RWPE2 (cell line): Measurements from ENCODE around the gene MS4A4E.
"Not testable (repeated sequence)": the region's sequence is repeated elsewhere in the genome, so short reads cannot be mapped to it uniquely, and the experiment has no call there.

ENCODE experiments used
- ATAC-seq: fragments of 200-7000 bp; cut with Tn5 transposase; 3 replicates; pipeline ENCODE4 v1.9.1; 2021; ENCODE audit warnings: low read depth
- DNase-seq: peaks from one replicate; pipeline ENCODE4 v3.0.0-alpha.2; 2020; ENCODE audit warnings: low spot score
- H3K27ac ChIP-seq: fragments of 450-650 bp; 2 replicates; pipeline ENCODE4 v1.5.1; 2017; ENCODE audit warnings: mild to moderate bottlenecking; ENCODE audit not compliant: poor library complexity, severe bottlenecking
- H3K27me3 ChIP-seq: fragments of 250-450 bp; sonication (Bioruptor Pico); 2 replicates; pipeline ENCODE4 v1.5.1; 2021; ENCODE audit warnings: mild to moderate bottlenecking, moderate library complexity; ENCODE audit not compliant: insufficient read depth, poor library complexity, severe bottlenecking
- H3K36me3 ChIP-seq: fragments of 250-450 bp; sonication (Bioruptor Pico); 2 replicates; pipeline ENCODE4 v1.5.1; 2020; ENCODE audit warnings: low read depth, mild to moderate bottlenecking, moderate library complexity
- H3K4me1 ChIP-seq: fragments of 250-450 bp; sonication (Bioruptor Pico); 2 replicates; pipeline ENCODE4 v1.5.1; 2021; ENCODE audit warnings: mild to moderate bottlenecking, moderate library complexity; ENCODE audit not compliant: insufficient read depth, poor library complexity, severe bottlenecking
- H3K4me3 ChIP-seq: fragments of 250-450 bp; sonication (Bioruptor Pico); 2 replicates; pipeline ENCODE4 v1.5.1; 2021; ENCODE audit warnings: mild to moderate bottlenecking, moderate library complexity; ENCODE audit not compliant: severe bottlenecking
- H3K9me3 ChIP-seq: fragments of 250-450 bp; sonication (Bioruptor Pico); 2 replicates; pipeline ENCODE4 v1.5.1; 2021; ENCODE audit warnings: mild to moderate bottlenecking, moderate library complexity; ENCODE audit not compliant: severe bottlenecking
- CTCF ChIP-seq: fragments of 450-650 bp; IDR thresholded peaks from one replicate; pipeline ENCODE4 v1.5.1; 2017; ENCODE audit warnings: mild to moderate bottlenecking, moderate library complexity; ENCODE audit not compliant: poor library complexity, severe bottlenecking

Gene MS4A4E

DNA sequence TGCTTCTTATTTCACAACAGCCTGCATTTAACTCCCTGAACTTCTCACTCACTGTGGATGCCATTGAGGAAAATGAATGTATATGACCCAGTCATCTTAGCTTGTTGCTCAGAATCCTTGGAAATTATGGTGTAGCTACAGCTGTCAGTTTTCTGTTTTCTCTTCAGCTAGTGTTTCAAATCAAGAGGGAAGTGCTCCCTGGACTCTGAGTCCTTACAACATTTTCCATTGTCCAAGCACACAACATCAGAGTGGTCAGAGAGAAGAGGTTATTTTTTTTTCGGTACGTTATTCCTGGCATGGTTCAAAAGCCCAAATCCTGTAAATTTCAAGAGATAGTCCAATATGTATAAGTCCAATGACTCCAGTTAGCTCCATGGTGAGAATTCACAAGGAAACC, 83.7 kb downstream of the MS4A4E start:
- ATAC-seq (no peak), DNase-seq (no peak)
- TF ChIP-seq CTCF, result no peak
- Histone ChIP-seq H3K27ac (no peak overlapping the region), H3K9me3 (no peaks in the 10 kb centered on the region), H3K27me3 (no peaks in the 10 kb centered on the region), H3K36me3 (no peaks in the 10 kb centered on the region), H3K4me3 (no peak overlapping the region), H3K4me1 (no peaks in the 10 kb centered on the region)

DNA sequence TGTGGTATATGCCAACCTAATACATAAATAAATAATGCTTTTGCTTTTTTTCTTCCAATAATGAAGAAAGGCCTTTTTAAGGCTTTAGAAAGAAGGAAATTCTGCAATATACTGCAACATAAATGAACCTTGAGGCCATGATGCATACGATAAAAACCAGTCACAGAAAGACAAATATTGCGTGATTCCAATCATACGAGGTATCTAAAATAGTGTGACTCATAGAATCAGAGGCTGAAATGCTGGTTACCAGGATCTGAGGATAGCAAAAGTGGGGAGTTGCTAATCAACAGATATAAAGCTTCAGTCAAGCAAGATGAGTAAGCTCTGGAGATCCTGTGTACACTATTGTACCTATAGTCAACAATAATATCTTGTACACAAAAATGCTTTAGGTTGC, 84.3 kb downstream of the MS4A4E start:
- DNase-seq, result no peak
- TF ChIP-seq CTCF, result no peak
- Histone ChIP-seq H3K36me3 (no peaks in the 10 kb centered on the region), H3K27ac (no peak overlapping the region), H3K4me1 (no peaks in the 10 kb centered on the region), H3K9me3 (no peaks in the 10 kb centered on the region), H3K4me3 (no peak overlapping the region), H3K27me3 (no peaks in the 10 kb centered on the region)
- ATAC-seq, result no peak

GRCh38 chr11:60155931-60156330, 87.0 kb downstream of the MS4A4E start:
- no peak overlapping the region for H3K27ac ChIP-seq
- H3K27me3 ChIP-seq, result no peaks in the 10 kb centered on the region
- no peak overlapping the region for H3K4me3 ChIP-seq
- H3K9me3 ChIP-seq, result no peaks in the 10 kb centered on the region
- no peaks in the 10 kb centered on the region for H3K4me1 ChIP-seq
- ATAC-seq (no peak), DNase-seq (no peak)
- no peaks in the 10 kb centered on the region for H3K36me3 ChIP-seq
- no peak for TF ChIP-seq CTCF

DNA sequence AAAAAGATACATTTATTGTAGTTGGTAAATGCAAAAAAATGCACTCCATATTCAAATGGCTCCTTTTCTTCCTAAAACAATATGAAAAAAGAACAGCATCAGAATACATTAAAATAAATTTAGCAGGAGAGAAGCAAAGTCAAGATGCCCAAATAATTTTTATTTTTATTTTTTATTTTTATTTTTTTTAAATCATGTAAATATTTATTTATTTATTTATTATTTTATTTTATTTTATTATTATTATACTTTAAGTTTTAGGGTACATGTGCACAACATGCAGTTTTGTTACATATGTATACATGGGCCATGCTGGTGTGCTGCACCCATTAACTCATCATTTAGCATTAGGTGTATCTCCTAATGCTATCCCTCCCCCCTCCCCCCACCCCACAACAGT, 90.2 kb downstream of the MS4A4E start:
- not testable (repeated sequence) for H3K9me3 ChIP-seq, H3K36me3 ChIP-seq, H3K4me3 ChIP-seq, ATAC-seq, H3K4me1 ChIP-seq, DNase-seq, H3K27me3 ChIP-seq, H3K27ac ChIP-seq

DNA sequence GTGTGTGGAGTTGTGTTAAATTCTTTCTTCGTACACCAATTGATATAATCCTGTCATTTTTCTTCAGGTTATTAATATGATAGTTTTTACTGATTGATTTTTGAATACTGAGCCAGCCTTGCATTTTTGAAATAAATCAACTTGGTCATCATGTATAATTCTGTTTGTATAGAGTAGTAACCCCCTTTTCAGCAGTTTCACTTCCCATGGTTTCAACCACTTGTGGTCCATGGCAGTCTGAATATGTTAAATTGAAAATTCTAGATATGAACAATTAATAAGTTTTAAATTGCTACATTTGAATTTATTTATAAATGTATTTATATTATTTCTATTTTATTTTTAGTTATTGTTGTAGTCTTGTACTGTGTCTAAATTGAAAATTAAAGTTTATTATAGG, 92.7 kb downstream of the MS4A4E start:
- ATAC-seq, result no peak
- Histone ChIP-seq H3K27ac (no peak overlapping the region), H3K4me3 (no peak overlapping the region), H3K9me3 (no peaks in the 10 kb centered on the region), H3K4me1 (no peaks in the 10 kb centered on the region), H3K36me3 (no peaks in the 10 kb centered on the region), H3K27me3 (no peaks in the 10 kb centered on the region)
- DNase-seq, result no peak
- no peak for TF ChIP-seq CTCF
